HG02623 (cell line): ENCODE measurements around the gene IER3IP1.
"Not testable (repeated sequence)": the region's sequence is repeated elsewhere in the genome, so short reads cannot be mapped to it uniquely, and the experiment has no call there.

Experiments
- ATAC-seq: cut with Tn5 transposase; IDR thresholded peaks from one replicate; pipeline ENCODE4 v1.9.1; 2021; ENCODE audit warnings: moderate library complexity; ENCODE audit not compliant: unreplicated experiment

IER3IP1 gene

GRCh38 chr18:47160256-47160655 is 15.9 kb downstream of the IER3IP1 start:
- ATAC-seq, result no peak

GRCh38 chr18:47158404-47158803 is 17.8 kb downstream of the IER3IP1 start:
- not testable (repeated sequence) for ATAC-seq

- no peak for ATAC-seq
These were observed 24.7 kb downstream of the IER3IP1 start for GRCh38 chr18:47151439-47151838.

- peak; percentile 6 for ATAC-seq
These were observed 25.3 kb downstream of the IER3IP1 start for GRCh38 chr18:47150824-47151366.

- peak; percentile 90 for ATAC-seq
These were observed 25.9 kb downstream of the IER3IP1 start, which contains the start of gene HDHD2 for GRCh38 chr18:47150029-47150823. Gene HDHD2, minus strand, starts transcription at chr18:47150500. Its CDS starts 14,061 bp downstream, at chr18:47136439.

GRCh38 chr18:47149457-47150028 is 26.6 kb downstream of the IER3IP1 start:
- ATAC-seq, result no peak

GRCh38 chr18:47146206-47146605 is 30.0 kb downstream of the IER3IP1 start:
- no peak for ATAC-seq

GRCh38 chr18:47143899-47144485 is 32.2 kb downstream of the IER3IP1 start:
- no peak for ATAC-seq

GRCh38 chr18:47143153-47143552 is 33.0 kb downstream of the IER3IP1 start:
- no peak for ATAC-seq

- no peak for ATAC-seq
These were observed 34.9 kb downstream of the IER3IP1 start for GRCh38 chr18:47141289-47141688.

- ATAC-seq, result no peak
These were observed 55.0 kb downstream of the IER3IP1 start for GRCh38 chr18:47121146-47121545.

- peak; percentile 93 for ATAC-seq
These were observed 55.7 kb downstream of the IER3IP1 start for GRCh38 chr18:47120428-47120827.

GRCh38 chr18:47118981-47119380 is 57.2 kb downstream of the IER3IP1 start:
- no peak for ATAC-seq

- ATAC-seq, result no peak
These were observed 61.0 kb downstream of the IER3IP1 start for GRCh38 chr18:47115205-47115604.

GRCh38 chr18:47113796-47114540 is 62.2 kb downstream of the IER3IP1 start:
- ATAC-seq, result no peak

GRCh38 chr18:47110492-47111274 is 65.5 kb downstream of the IER3IP1 start:
- no peak for ATAC-seq

GRCh38 chr18:47109720-47110119 is 66.4 kb downstream of the IER3IP1 start:
- ATAC-seq, result no peak

- no peak for ATAC-seq
These were observed 67.2 kb downstream of the IER3IP1 start for GRCh38 chr18:47108998-47109405.

GRCh38 chr18:47108373-47108772 is 67.8 kb downstream of the IER3IP1 start:
- ATAC-seq, result no peak
